HUES48 (cell line): ENCODE results near the gene MPPE1.
"Not testable (repeated sequence)": the region's sequence is repeated elsewhere in the genome, so short reads cannot be mapped to it uniquely, and the experiment has no call there.

Experiments used
- H3K27ac ChIP-seq: one replicate; pipeline ENCODE4 v1.7.0; 2013; ENCODE audit warnings: low read depth, low read length, inconsistent platforms
- H3K27me3 ChIP-seq: 2 replicates; pipeline ENCODE4 v1.6.1; 2013; ENCODE audit warnings: mild to moderate bottlenecking, low read length; ENCODE audit not compliant: control insufficient read depth, insufficient read depth
- H3K36me3 ChIP-seq: 2 replicates; pipeline ENCODE4 v1.6.1; 2013; ENCODE audit warnings: low read length; ENCODE audit not compliant: control insufficient read depth, insufficient read depth
- H3K4me1 ChIP-seq: 2 replicates; pipeline ENCODE4 v1.6.1; 2013; ENCODE audit warnings: mild to moderate bottlenecking, low read length; ENCODE audit not compliant: control insufficient read depth, insufficient read depth
- H3K4me3 ChIP-seq: 2 replicates; pipeline ENCODE4 v1.5.1; 2013; ENCODE audit warnings: mild to moderate bottlenecking, low read depth, low read length
- H3K9ac ChIP-seq: 2 replicates; pipeline ENCODE4 v1.6.1; 2013; ENCODE audit warnings: mild to moderate bottlenecking, low read depth, low read length, moderate library complexity
- H3K9me3 ChIP-seq: 2 replicates; pipeline ENCODE4 v1.6.1; 2013; ENCODE audit warnings: low read length; ENCODE audit not compliant: control insufficient read depth, insufficient read depth

Gene MPPE1

DNA sequence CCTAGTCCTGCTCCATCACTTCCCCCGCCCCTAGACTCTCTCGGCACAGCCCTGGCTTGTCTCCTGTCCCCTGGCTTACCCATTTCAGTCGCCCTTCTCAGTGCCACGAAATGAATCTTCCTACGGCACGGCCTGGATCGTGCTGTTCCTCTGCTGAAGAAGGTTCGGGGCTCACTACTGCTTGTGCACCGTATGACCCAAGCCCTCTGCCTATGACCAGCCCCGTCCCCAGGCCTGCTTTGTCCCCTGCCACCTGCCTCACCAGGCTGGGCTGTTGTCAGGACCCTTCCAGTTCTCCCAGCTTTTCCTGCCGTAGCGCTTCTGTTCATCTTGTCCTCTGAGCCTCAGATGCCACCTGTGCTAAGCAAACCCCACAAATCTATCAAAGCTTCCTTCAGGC lies 43.0 kb downstream of the MPPE1 start:
- 0 out of 2 replicates have a peak, but pooled peaks cover 2% of the 10 kb centered on the region for H3K36me3 ChIP-seq
- H3K4me3 ChIP-seq, result no peak overlapping the region
- no peak overlapping the region for H3K27ac ChIP-seq
- H3K4me1 ChIP-seq, result peaks cover 6% of the 10 kb centered on the region
- no peak overlapping the region for H3K9ac ChIP-seq
- H3K27me3 ChIP-seq, result no peaks in the 10 kb centered on the region
- no peaks in the 10 kb centered on the region for H3K9me3 ChIP-seq

DNA sequence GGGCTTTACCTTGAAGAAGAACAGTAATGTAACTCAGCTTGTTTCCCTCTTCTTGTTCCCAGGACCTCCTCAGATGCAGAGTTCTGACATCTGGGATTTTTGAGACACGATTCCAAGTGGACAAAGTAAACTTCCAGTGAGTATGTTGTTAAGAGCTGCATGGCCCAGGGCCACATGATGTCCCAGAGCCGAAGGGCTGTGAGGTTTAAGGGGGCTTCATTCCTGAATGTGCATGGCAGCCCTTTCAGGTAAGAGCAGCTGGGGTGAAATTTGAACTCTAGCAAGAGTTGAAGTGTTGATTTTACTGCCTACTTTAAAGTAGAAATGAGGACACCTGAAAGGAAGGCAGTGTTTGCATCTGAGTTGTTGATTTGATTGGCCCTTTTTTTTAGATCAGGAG lies 43.6 kb downstream of the MPPE1 start:
- H3K27me3 ChIP-seq, result no peaks in the 10 kb centered on the region
- H3K9me3 ChIP-seq, result no peaks in the 10 kb centered on the region
- H3K36me3 ChIP-seq, result 0 out of 2 replicates have a peak, but pooled peaks cover 2% of the 10 kb centered on the region
- H3K4me3 ChIP-seq, result no peak overlapping the region
- peaks cover 6% of the 10 kb centered on the region for H3K4me1 ChIP-seq
- no peak overlapping the region for H3K27ac ChIP-seq
- no peak overlapping the region for H3K9ac ChIP-seq

- H3K27ac ChIP-seq, result no peak overlapping the region
- no peak overlapping the region for H3K9ac ChIP-seq
- H3K36me3 ChIP-seq, result no peaks in the 10 kb centered on the region
- peaks cover 5% of the 10 kb centered on the region for H3K4me1 ChIP-seq
- no peak overlapping the region for H3K4me3 ChIP-seq
- no peaks in the 10 kb centered on the region for H3K27me3 ChIP-seq
- H3K9me3 ChIP-seq, result no peaks in the 10 kb centered on the region
Measured at GRCh38 chr18:11862468-11863137, 45.5 kb downstream of the MPPE1 start.

- Histone ChIP-seq H3K9me3 (no peaks in the 10 kb centered on the region), H3K4me1 (peaks cover 14% of the 10 kb centered on the region), H3K27ac (no peak overlapping the region), H3K9ac (no peak overlapping the region), H3K4me3 (no peak overlapping the region), H3K36me3 (no peaks in the 10 kb centered on the region), H3K27me3 (no peaks in the 10 kb centered on the region)
Measured at GRCh38 chr18:11861583-11862288, 46.4 kb downstream of the MPPE1 start.

DNA sequence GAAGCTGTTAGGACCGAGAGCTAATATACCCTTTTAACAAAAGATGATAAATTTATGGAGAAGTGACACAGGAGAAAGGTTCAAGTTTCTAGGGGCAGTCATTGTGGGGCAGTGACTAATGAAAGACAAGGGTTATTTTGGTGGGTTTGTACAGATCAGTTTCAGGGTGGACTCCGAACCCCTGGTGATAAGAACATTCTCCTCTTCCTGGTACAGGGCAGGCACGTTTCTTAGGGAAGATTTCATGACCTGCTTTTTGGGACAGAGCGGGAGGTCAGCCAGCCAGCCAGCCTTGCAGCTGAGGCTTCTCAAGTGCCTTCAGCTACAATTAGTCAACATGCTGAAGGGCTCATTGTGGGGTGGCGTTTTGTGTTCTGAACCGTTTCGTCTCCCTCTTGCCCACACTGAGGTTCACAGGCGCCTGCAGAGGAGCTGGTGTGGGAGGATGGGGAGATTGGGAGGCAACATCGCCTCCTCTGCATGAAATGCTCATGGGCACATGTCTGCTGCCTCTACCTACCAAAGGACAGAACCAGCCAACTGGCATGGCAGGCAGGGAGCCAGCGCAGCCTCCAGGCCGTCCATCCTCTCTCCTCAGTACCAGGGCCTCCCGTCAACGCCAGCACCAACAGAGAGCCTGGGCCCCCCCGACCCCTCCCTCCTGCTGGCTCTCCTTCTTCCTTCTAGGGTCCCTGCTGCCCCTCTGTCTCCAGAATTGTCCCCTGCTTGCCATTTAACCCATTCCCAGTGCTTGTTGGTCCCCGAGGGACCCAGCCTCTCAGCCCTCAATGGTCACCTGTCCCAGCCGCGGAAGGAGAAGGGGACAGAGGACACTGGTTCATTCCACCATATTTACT lies 47.3 kb downstream of the MPPE1 start:
- no peak overlapping the region for H3K4me3 ChIP-seq
- H3K27ac ChIP-seq, result no peak overlapping the region
- no peaks in the 10 kb centered on the region for H3K9me3 ChIP-seq
- no peak overlapping the region for H3K9ac ChIP-seq
- H3K4me1 ChIP-seq, result peaks cover 14% of the 10 kb centered on the region
- no peaks in the 10 kb centered on the region for H3K36me3 ChIP-seq
- no peaks in the 10 kb centered on the region for H3K27me3 ChIP-seq

DNA sequence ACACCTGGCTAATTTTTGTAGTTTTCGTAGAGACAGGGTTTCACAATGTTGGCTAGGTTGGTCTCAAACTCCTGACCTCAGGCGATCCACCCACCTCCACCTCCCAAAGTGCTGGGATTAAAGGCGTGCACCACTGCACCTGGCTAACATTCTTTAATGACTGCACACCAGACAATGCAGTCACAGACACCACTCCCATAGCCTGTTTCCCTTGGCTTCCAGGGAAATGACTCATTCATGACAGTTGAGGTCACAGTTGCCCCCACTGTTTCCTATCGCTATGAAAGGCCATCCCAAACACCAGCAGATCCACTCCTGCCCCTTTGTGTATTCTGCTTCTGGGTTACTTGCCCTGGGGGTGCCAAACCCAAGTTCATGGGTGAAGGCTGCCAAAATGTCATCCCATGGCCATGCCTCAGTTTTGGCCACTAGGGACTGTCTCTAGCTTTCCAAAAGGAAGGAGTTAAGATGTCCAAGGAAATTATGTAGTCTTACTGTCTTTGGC lies 48.2 kb downstream of the MPPE1 start:
- Histone ChIP-seq H3K4me3 (no peak overlapping the region), H3K27ac (no peak overlapping the region), H3K36me3 (no peaks in the 10 kb centered on the region), H3K4me1 (peaks cover 14% of the 10 kb centered on the region), H3K27me3 (no peaks in the 10 kb centered on the region), H3K9ac (no peak overlapping the region), H3K9me3 (no peaks in the 10 kb centered on the region)

- Histone ChIP-seq H3K4me3 (no peak overlapping the region), H3K4me1 (peaks cover 14% of the 10 kb centered on the region), H3K27ac (no peak overlapping the region), H3K9me3 (no peaks in the 10 kb centered on the region), H3K27me3 (no peaks in the 10 kb centered on the region), H3K9ac (no peak overlapping the region), H3K36me3 (no peaks in the 10 kb centered on the region)
Measured at GRCh38 chr18:11859282-11859830, 48.8 kb downstream of the MPPE1 start.

GRCh38 chr18:11857177-11857887 lies 50.8 kb downstream of the MPPE1 start:
- Histone ChIP-seq H3K27me3 (no peaks in the 10 kb centered on the region), H3K27ac (peak overlapping the region; percentile 85)

DNA sequence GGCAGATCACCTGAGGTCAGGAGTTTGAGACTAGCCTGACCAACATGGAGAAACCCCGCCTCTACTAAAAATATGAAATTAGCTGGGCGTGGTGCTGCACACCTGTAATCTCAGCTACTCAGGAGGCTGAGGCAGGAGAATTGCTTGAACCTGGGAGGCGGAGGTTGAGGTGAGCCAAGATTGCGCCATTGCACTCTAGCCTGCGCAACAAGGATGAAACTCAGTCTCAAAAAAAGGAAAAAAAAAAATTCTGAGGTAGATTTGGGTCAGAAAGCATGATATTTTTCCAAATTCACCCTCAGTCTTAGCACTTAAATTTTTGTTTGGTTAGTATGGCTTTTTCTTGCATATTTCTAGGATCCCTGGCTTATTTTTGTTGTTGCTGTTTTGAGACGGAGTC lies 53.6 kb downstream of the MPPE1 start:
- H3K4me3 ChIP-seq, H3K9ac ChIP-seq, H3K27ac ChIP-seq, H3K36me3 ChIP-seq, H3K27me3 ChIP-seq, H3K9me3 ChIP-seq: not testable (repeated sequence)
- H3K4me1 ChIP-seq, result peaks cover 30% of the 10 kb centered on the region

More at GRCh38 chr18:11857177-11857887, 50.8 kb downstream of the MPPE1 start:
- peak overlapping the region; percentile 63 for H3K9ac ChIP-seq
- H3K9me3 ChIP-seq, result no peaks in the 10 kb centered on the region
- peak overlapping the region; percentile 0; the same call in 1 of the 2 replicates for H3K4me3 ChIP-seq
- H3K36me3 ChIP-seq, result no peaks in the 10 kb centered on the region
- peaks cover 22% of the 10 kb centered on the region for H3K4me1 ChIP-seq

DNA sequence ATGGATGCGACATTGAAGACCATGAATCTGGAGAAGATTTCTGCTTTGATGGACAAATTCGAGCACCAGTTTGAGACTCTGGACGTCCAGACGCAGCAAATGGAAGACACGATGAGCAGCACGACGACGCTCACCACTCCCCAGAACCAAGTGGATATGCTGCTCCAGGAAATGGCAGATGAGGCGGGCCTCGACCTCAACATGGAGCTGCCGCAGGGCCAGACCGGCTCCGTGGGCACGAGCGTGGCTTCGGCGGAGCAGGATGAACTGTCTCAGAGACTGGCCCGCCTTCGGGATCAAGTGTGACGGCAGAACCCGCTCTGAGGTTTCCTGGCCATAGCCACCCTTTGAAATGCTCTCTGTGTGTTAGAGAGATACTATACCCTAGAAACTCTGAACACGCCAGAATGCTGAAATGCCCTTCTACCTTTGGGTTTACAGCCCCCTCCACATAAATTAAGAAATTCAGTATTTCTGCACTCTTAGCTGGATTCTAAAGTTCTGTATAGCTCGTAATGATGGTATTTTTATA lies 56.2 kb downstream of the MPPE1 start:
- H3K4me3 ChIP-seq, result peak overlapping the region; percentile 99
- peaks cover 18% of the 10 kb centered on the region for H3K4me1 ChIP-seq
- no peaks in the 10 kb centered on the region for H3K36me3 ChIP-seq
- H3K9me3 ChIP-seq, result no peaks in the 10 kb centered on the region
- H3K27ac ChIP-seq, result peak overlapping the region; percentile 94
- no peaks in the 10 kb centered on the region for H3K27me3 ChIP-seq
- H3K9ac ChIP-seq, result peak overlapping the region; percentile 97
